HCT116 (cell line): ENCODE results near the gene ACSS1.

Experiments used
- CTCF ChIP-seq, 3 experiments: fragments of 200-600 bp in 1 of 3; sonication (generic) in 1 of 3; IDR thresholded peaks in 2 of 3; conservative IDR thresholded peaks in 1 of 3; 2 replicates each; pipeline ENCODE4 v1.5.1; 2012 to 2017; ENCODE audit warnings: low read depth in 2 of 3, low read length in 2 of 3, antibody characterized with exemption in 1 of 3, borderline replicate concordance in 1 of 3, control low read depth in 1 of 3, mild to moderate bottlenecking in 1 of 3, mixed read lengths in 1 of 3, mixed run types in 1 of 3, moderate library complexity in 1 of 3; ENCODE audit not compliant: insufficient read depth in 1 of 3
- EZH2 ChIP-seq: fragments of 200-600 bp; sonication (generic); IDR thresholded peaks from 2 replicates; pipeline ENCODE4 v1.6.1; 2017; ENCODE audit warnings: antibody characterized with exemption, mixed run types
- EZH2phosphoT487 ChIP-seq: fragments of 200-600 bp; IDR thresholded peaks from 2 replicates; pipeline ENCODE4 v1.6.1; 2018; ENCODE audit warnings: antibody characterized with exemption, borderline replicate concordance
- MAX ChIP-seq: IDR thresholded peaks from 2 replicates; pipeline ENCODE4 v1.6.1; 2012
- POLR2A ChIP-seq: IDR thresholded peaks from 2 replicates; pipeline ENCODE4 v1.7.0; 2011; ENCODE audit warnings: borderline replicate concordance; ENCODE audit not compliant: insufficient read depth, insufficient read length; ENCODE audit errors: extremely low read depth
- POLR2AphosphoS5 ChIP-seq: IDR thresholded peaks from 2 replicates; pipeline ENCODE4 v1.6.1; 2011; ENCODE audit warnings: mild to moderate bottlenecking, low read depth, low read length, moderate library complexity
- RAD21 ChIP-seq: IDR thresholded peaks from 2 replicates; pipeline ENCODE4 v1.6.1; 2012; ENCODE audit warnings: low read depth, mild to moderate bottlenecking
- REST ChIP-seq: IDR thresholded peaks from 2 replicates; pipeline ENCODE4 v1.6.1; 2012; ENCODE audit warnings: low read depth
- YY1 ChIP-seq: IDR thresholded peaks from 2 replicates; pipeline ENCODE4 v1.6.1; 2011; ENCODE audit warnings: low read length, low read depth, moderate library complexity, mild to moderate bottlenecking; ENCODE audit not compliant: insufficient replicate concordance; ENCODE audit errors: extremely low read depth

DNA sequence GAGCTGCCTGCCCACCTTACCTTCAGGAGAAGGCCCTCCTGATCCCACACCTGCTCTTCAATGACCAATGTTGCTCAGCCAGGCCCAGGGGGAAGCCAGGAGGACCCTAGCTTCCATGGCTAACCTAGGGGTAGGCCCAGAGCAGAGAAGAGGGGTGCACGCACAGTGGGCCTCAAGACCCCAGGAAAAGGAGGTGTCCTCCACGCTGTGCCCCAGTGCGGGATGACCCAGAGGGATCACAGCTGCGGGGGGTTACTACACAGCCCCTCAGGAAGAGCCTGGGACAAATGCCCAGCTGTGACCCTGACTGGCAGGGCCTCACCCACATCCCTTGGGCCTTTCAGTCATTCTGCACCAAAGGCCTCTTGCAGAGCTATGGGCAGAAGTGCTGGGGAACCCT lies 33.8 kb downstream of the ACSS1 start:
- TF ChIP-seq CTCF (IDR thresholded peaks at IDR 0.05 in 2 of 3, conservative IDR thresholded peaks at IDR 0.05 in 1 of 3; ENCODE audit: borderline replicate concordance in 1 of 3, insufficient read depth in 1 of 3, low read depth in 2 of 3, low read length in 2 of 3) (no peak), EZH2 (no peak), POLR2A (no peak), EZH2phosphoT487 (no peak), REST (no peak), RAD21 (no peak), POLR2AphosphoS5 (no peak), MAX (no peak), YY1 (no peak)
